ENCODE results near the gene IGFLR1. TPM values are rescaled to one million over a fixed set of nuclear protein-coding genes. Genes with fewer than 3 reads are reported as not detected.

The IGFLR1 gene, protein sequence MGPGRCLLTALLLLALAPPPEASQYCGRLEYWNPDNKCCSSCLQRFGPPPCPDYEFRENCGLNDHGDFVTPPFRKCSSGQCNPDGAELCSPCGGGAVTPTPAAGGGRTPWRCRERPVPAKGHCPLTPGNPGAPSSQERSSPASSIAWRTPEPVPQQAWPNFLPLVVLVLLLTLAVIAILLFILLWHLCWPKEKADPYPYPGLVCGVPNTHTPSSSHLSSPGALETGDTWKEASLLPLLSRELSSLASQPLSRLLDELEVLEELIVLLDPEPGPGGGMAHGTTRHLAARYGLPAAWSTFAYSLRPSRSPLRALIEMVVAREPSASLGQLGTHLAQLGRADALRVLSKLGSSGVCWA
- 2.3 TPM for total RNA-seq

- DNase-seq: no peak
Measured at GRCh38 chr19:35742121-35742724, at the start of gene IGFLR1. TSS of gene IGFLR1 (minus strand) at chr19:35742452. CDS start at chr19:35741180, 1,272 bp downstream.

GRCh38 chr19:35791814-35792279 lies 49.6 kb upstream of the IGFLR1 start:
- no peak for DNase-seq

DNA sequence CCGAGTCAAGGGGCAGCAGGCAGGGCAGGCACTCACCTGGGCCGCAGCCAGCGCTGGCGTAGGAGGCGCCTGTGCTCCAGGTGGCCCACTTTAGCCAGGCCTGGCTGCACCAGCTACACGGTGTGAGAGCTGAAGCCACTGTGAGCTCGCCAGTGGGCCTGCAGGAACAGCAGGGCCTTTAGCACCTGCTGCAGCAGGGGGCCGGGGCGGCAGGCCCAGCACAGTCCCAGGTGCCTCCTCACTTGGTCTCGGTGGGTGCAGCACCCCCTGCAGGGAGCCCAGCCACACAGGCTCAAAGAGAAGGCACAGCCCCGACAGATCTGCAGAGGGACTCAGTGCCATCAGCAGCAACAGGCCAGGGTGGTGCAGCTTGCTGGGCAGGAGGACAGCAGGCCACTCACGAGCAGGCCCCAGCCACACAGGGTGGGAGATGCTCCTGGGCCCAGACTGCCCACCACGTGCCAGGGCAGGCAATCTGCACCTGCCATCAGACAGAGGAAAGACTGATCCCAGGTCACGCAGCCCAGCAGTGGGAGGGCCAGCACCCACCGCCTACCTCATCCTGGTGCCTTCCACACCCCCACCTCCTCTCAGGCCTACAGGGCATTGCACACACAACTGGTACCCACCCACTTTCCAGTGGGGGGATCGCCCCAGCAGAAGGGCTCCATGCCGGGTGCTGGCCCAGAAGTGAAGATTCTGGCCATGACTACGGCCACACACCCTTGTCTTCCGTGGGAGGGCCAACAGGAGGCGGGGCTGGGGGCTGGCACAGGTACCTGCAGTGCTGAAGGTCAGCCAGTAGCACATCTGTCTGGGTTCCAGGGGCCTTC lies 48.9 kb upstream of the IGFLR1 start:
- DNase-seq: no peak

DNA sequence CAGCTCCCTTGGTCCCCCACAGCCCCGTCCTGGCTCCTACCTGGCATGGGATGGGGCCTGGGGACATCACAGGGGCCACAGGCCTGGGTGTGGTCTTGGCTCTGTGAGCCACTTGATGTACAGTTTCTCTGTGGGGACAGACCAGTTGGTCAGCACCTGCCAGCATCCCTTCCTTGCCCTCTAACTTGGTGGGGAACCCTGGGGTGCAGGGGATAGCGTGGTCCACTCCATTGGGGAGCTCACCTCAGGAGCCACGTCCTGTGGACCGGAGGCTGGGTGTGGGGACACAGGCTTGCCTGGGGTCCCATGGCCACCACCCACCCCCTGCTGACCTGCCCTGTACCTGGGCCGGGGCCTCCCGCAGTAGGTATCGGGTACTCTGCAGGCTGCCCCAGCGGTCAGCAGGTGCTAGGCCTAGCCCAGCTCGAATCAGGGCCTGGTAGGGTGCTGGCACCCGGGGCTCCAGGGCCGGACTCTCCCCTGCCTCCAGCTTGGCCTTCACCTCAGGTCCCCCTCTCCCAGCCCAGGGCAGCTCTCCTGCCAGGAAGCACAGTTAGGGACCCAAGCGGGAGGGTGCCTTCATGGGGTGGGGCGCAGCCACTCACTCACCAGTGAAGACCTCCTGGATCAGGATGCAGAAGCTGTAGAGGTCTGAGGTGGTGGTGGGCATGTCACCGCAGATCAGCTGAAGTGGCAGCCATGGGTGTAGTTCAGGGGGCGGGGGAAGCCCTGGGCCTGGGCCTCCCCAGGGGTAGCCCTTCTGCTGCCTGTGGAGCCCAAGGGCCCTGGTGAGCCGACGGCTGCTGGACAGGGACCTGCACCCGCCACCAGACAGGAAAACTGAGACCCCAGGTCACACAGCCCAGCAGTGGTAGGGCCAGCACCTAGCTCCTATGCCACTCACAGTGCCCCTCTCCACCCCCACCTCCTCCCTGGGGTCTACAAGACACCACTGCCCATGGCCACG lies 48.0 kb upstream of the IGFLR1 start:
- DNase-seq: no peak

DNA sequence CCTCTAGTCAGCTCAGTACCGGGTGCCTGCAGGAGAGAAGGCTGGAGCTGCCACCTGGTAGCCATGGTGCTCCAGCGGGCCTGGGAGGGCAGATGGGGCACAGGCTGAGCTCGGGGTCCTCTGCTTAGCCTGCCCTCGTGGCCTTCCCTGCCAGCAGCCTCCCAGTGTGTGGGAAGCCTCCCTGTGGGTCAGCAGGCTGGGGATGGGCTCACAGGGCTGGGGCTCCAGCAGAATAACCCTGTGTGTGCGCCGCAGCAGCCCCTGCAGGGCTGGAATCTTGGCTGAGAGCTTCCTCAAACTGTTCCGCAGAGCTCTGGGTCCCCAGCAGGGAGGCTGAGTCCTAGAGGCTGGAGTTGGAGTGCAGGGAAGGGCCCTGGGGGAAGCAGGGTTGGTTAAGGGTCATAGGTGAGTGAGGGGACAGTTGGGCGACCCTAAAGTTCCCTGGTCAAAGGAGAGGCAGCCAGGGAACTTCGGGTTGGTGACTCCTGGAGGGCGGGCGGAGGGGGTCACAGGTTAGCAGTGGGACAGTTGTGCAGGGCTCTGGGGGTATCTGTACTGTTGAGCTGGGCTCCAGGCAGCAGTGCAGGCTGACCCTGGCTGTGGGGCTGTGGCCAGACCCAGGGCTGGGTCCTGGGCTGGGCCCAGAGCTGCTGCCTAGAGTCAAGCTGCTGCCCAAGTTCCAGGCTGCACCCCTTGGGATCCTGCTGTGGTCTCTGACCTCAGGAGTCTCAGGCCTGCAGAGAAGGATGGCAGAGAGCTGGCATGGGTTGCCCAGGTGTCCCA lies 47.1 kb upstream of the IGFLR1 start:
- DNase-seq: no peak

DNA sequence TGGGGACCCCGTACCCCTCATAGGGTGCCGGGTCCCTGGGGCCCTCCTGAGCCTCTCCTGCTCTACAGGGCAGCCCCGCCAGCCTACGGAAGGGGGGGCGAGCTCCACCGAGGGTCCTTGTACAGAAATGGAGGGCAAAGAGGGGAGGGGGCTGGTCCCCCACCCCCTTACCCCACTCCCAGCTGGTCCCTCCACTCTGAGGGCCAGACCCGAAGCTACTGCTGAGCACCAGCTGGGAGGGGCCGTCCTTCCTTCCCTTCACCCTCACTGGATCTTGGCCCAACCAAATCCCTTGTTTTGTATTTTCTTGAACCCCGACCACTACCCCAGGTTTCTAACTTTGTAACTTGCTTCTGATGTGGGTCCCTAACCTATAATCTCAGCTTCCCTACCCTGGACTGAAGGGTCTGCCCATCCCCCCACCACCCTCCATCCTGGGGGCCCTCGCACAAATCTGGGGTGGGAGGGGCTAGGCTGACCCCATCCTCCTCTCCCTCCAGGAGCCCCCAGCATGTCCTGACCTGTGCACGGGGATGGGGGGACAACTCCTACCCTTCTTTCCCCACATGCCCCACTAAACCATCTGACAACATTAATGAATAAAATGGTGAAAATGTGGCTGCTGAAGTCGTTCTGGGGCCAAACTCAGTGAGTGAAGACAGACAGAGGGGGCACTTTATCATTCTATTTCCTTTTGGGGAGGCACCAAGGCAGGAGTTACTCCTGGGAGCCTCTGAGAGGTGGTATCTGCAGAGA lies 46.1 kb upstream of the IGFLR1 start:
- no peak for DNase-seq

- DNase-seq: no peak
Measured at GRCh38 chr19:35787227-35787799, 45.1 kb upstream of the IGFLR1 start.

DNA sequence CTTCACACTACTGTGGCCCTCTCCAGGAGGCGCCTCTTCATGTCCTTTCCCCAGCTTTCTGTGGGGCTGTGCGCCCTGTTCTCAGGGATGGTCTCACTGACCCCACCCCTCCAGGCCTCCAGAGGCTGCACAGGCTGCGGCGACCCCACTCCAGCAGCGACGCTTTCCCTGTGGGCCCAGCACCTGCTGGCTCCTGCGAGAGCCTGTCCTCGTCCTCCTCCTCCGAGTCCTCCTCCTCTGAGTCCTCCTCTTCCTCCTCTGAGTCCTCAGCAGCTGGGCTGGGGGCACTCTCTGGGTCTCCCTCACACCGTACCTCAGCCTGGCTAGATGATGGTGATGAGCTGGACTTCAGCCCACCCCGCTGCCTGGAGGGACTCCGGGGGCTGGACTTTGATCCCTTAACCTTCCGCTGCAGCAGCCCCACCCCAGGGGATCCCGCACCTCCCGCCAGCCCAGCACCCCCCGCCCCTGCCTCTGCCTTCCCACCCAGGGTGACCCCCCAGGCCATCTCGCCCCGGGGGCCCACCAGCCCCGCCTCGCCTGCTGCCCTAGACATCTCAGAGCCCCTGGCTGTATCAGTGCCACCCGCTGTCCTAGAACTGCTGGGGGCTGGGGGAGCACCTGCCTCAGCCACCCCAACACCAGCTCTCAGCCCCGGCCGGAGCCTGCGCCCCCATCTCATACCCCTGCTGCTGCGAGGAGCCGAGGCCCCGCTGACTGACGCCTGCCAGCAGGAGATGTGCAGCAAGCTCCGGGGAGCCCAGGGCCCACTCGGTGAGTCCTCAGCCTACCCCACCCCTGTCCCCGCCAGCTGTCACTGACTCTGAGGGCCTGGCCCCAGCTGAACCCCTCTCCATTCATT lies 44.3 kb upstream of the IGFLR1 start:
- DNase-seq: no peak

GRCh38 chr19:35785339-35785627 lies 43.0 kb upstream of the IGFLR1 start:
- DNase-seq: no peak

GRCh38 chr19:35784503-35785338 lies 42.5 kb upstream of the IGFLR1 start:
- no peak for DNase-seq

GRCh38 chr19:35783469-35784434 lies 41.5 kb upstream of the IGFLR1 start:
- DNase-seq: no peak

GRCh38 chr19:35782589-35782988 lies 40.3 kb upstream of the IGFLR1 start:
- no peak for DNase-seq

DNA sequence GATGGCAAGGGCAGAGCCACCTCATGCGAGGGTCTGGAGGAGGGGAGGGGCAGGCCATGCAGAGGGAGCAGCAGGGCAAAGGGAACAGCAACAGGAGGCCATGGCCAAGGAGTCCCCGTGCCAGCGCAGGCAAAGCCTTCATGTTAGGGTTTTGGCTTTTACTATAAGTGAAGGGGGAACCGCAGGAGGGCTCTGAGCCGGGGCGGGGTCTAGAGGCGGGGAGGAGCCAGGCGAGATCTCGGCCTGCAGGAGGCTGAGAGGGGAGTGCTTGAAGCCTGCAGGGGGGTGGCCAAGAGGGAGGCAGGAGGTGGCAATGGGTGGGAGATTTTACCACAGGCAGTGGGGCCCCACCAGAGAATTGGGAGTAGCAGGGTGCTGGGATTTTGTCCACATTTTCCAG lies 39.4 kb upstream of the IGFLR1 start:
- DNase-seq: no peak

GRCh38 chr19:35780717-35781116 lies 38.5 kb upstream of the IGFLR1 start:
- DNase-seq: no peak

- DNase-seq: no peak
Measured at GRCh38 chr19:35780058-35780457, 37.8 kb upstream of the IGFLR1 start.

- no peak for DNase-seq
Measured at GRCh38 chr19:35779033-35779432, 36.8 kb upstream of the IGFLR1 start.

- DNase-seq: no peak
Measured at GRCh38 chr19:35777961-35778360, 35.7 kb upstream of the IGFLR1 start.

Data from tongue (tissue), 2 donors.